HCT116 (cell line): ENCODE measurements around the gene ADAMTS6. TPM values are rescaled to one million over a fixed set of nuclear protein-coding genes. Genes with fewer than 3 reads are reported as not detected.

Source experiments
- ATAC-seq: fragments of 200-7000 bp; cut with Tn5 transposase; 2 replicates; pipeline ENCODE4 v1.9.1; 2020; ENCODE audit warnings: mild to moderate bottlenecking, moderate library complexity
- BruUV-seq: library from RNA; stranded (reverse); fragments of 400-500 nt; replicated peaks from 2 replicates; lab custom pipeline; 2021; lab: Mats Ljungman, UMichigan
- CTCF ChIA-PET: fragments of 300-600 bp; sonication (Branson Sonifier 250); formaldehyde crosslinking; loops from one replicate; lab custom pipeline; 2021; ENCODE audit warnings: antibody characterized with exemption; lab: Charles Lee
- POLR2A ChIA-PET: fragments of 300-600, 350-600 bp; sonication (Branson Sonifier 250); formaldehyde crosslinking; loops from one replicate; lab custom pipeline; 2021; ENCODE audit warnings: antibody characterized with exemption; lab: Charles Lee
- RAD21 ChIA-PET, 2 experiments: fragments of 300-600 bp; sonication (Branson Sonifier 250); formaldehyde crosslinking; loops; one replicate each; lab custom pipeline; 2023; ENCODE audit warnings: low total read pairs in 2 of 2; ENCODE audit not compliant: uncharacterized antibody in 2 of 2, unreplicated experiment in 2 of 2, low non-redundant PET in 1 of 2; lab: Charles Lee
- DNase-seq: peaks from one replicate; pipeline ENCODE4 v3.0.0-alpha.2; 2010; ENCODE audit warnings: low read depth, low spot score
- H2AFZ ChIP-seq: fragments of 200-600 bp; shearing (Covaris generic), sonication (generic); 2 replicates; pipeline ENCODE4 v1.6.1; 2017; ENCODE audit warnings: low read depth, mixed run types, mixed read lengths, antibody characterized with exemption, low read length; ENCODE audit not compliant: poor library complexity, severe bottlenecking
- H3K27ac ChIP-seq: 2 replicates; pipeline ENCODE4 v1.5.1; 2012; ENCODE audit warnings: low read depth, low read length
- H3K27me3 ChIP-seq: fragments of 200-600 bp; sonication (generic); 2 replicates; pipeline ENCODE4 v1.6.1; 2016; ENCODE audit warnings: mixed run types, low read length, mixed read lengths; ENCODE audit not compliant: insufficient read depth
- H3K36me3 ChIP-seq, 2 experiments: fragments of 200-500 bp in 1 of 2; fragments of 200-600 bp in 1 of 2; sonication (Bioruptor generic) in 1 of 2; sonication (generic) in 1 of 2; 2 replicates each; pipeline versions ENCODE4 v1.5.1 to v1.6.1; 2014 to 2016; ENCODE audit warnings: low read length in 2 of 2, inconsistent platforms in 1 of 2, mixed read lengths in 1 of 2, mixed run types in 1 of 2; ENCODE audit not compliant: insufficient read depth in 2 of 2, control insufficient read depth in 1 of 2
- H3K4me1 ChIP-seq, 2 experiments: fragments of 200-600 bp in 1 of 2; sonication (generic) in 1 of 2; 2 replicates each; pipeline versions ENCODE4 v1.5.1 to v1.6.1; 2012 to 2017; ENCODE audit warnings: low read length in 2 of 2, inconsistent platforms in 1 of 2, mild to moderate bottlenecking in 1 of 2, mixed read lengths in 1 of 2, mixed run types in 1 of 2, moderate library complexity in 1 of 2; ENCODE audit not compliant: insufficient read depth in 2 of 2, control insufficient read depth in 1 of 2
- H3K4me2 ChIP-seq: fragments of 200-600 bp; sonication (generic); 2 replicates; pipeline ENCODE4 v1.6.1; 2017; ENCODE audit warnings: mixed run types, low read length, mixed read lengths
- H3K4me3 ChIP-seq, 2 experiments: fragments of 200-600 bp in 1 of 2; sonication (generic) in 1 of 2; replicated peaks in 1 of 2; 2 replicates each; pipeline ENCODE4 v1.5.1; 2011 to 2016; ENCODE audit warnings: low read length in 2 of 2, control low read depth in 1 of 2, low read depth in 1 of 2, mild to moderate bottlenecking in 1 of 2, mixed read lengths in 1 of 2, mixed run types in 1 of 2
- H3K79me2 ChIP-seq: fragments of 200-600 bp; sonication (generic); 2 replicates; pipeline ENCODE4 v1.6.1; 2017; ENCODE audit warnings: mild to moderate bottlenecking, mixed run types, low read length, moderate library complexity, mixed read lengths; ENCODE audit not compliant: insufficient read depth
- H3K9ac ChIP-seq: fragments of 200-600 bp; sonication (generic); 2 replicates; pipeline ENCODE4 v1.6.1; 2016; ENCODE audit warnings: low read length, mixed read lengths
- H3K9me2 ChIP-seq: fragments of 200-600 bp; sonication (generic), shearing (Covaris generic); 2 replicates; pipeline ENCODE4 v1.6.1; 2017; ENCODE audit warnings: mixed run types, mild to moderate bottlenecking, moderate library complexity; ENCODE audit not compliant: insufficient read depth
- H3K9me3 ChIP-seq, 2 experiments: fragments of 200-500 bp in 1 of 2; fragments of 200-600 bp in 1 of 2; sonication (Bioruptor generic) in 1 of 2; sonication (generic) in 1 of 2; 2 replicates each; pipeline ENCODE4 v1.6.1; 2014 to 2017; ENCODE audit warnings: low read length in 2 of 2, mixed read lengths in 2 of 2, inconsistent platforms in 1 of 2, low read depth in 1 of 2, mild to moderate bottlenecking in 1 of 2, mixed run types in 1 of 2, moderate library complexity in 1 of 2; ENCODE audit not compliant: control insufficient read depth in 1 of 2, insufficient read depth in 1 of 2
- H4K20me1 ChIP-seq: fragments of 200-600 bp; sonication (generic), shearing (Covaris generic); 2 replicates; pipeline ENCODE4 v1.6.1; 2017; ENCODE audit warnings: mixed run types, mild to moderate bottlenecking, moderate library complexity; ENCODE audit not compliant: insufficient read depth
- ATF3 ChIP-seq: IDR thresholded peaks from 2 replicates; pipeline ENCODE4 v1.6.1; 2012
- CTCF ChIP-seq, 3 experiments: fragments of 200-600 bp in 1 of 3; sonication (generic) in 1 of 3; IDR thresholded peaks in 2 of 3; conservative IDR thresholded peaks in 1 of 3; 2 replicates each; pipeline ENCODE4 v1.5.1; 2012 to 2017; ENCODE audit warnings: low read depth in 2 of 3, low read length in 2 of 3, antibody characterized with exemption in 1 of 3, borderline replicate concordance in 1 of 3, control low read depth in 1 of 3, mild to moderate bottlenecking in 1 of 3, mixed read lengths in 1 of 3, mixed run types in 1 of 3, moderate library complexity in 1 of 3; ENCODE audit not compliant: insufficient read depth in 1 of 3
- EZH2phosphoT487 ChIP-seq: fragments of 200-600 bp; IDR thresholded peaks from 2 replicates; pipeline ENCODE4 v1.6.1; 2018; ENCODE audit warnings: antibody characterized with exemption, borderline replicate concordance
- FOSL1 ChIP-seq: IDR thresholded peaks from 2 replicates; pipeline ENCODE4 v1.6.1; 2012; ENCODE audit warnings: low read depth
- RAD21 ChIP-seq: IDR thresholded peaks from 2 replicates; pipeline ENCODE4 v1.6.1; 2012; ENCODE audit warnings: low read depth, mild to moderate bottlenecking
- REST ChIP-seq: IDR thresholded peaks from 2 replicates; pipeline ENCODE4 v1.6.1; 2012; ENCODE audit warnings: low read depth
- YY1 ChIP-seq: IDR thresholded peaks from 2 replicates; pipeline ENCODE4 v1.6.1; 2011; ENCODE audit warnings: low read length, low read depth, moderate library complexity, mild to moderate bottlenecking; ENCODE audit not compliant: insufficient replicate concordance; ENCODE audit errors: extremely low read depth
- ZFX ChIP-seq: fragments of 450-650 bp; IDR thresholded peaks from 2 replicates; pipeline ENCODE4 v1.6.1; 2017
- intact Hi-C: fragments of 100-400 bp; cut with micrococcal nuclease; formaldehyde crosslinking; loops from 2 replicates; pipeline ENCODE4 v1.10.0; 2022
- total RNA-seq: library from RNA; stranded (reverse); gene quantifications from one replicate; pipeline ENCODE4 v1.2.1, GENCODE V29; 2021; ENCODE audit not compliant: unreplicated experiment

ADAMTS6 gene
- total RNA-seq, 1 experiment from 2014 or later = 0.93 TPM

- Histone ChIP-seq H3K9me2 (no peaks in the 10 kb centered on the region), H4K20me1 (no peaks in the 10 kb centered on the region), H3K9ac (no peak overlapping the region), H3K27me3 (no peaks in the 10 kb centered on the region), H3K4me2 (peak overlapping the region; percentile 95), H3K79me2 (no peaks in the 10 kb centered on the region), H3K27ac (no peak overlapping the region), H3K4me1 (peaks cover 11 to 21% of the 10 kb centered on the region in 2 experiments; a peak in 3 of 4 replicates), H2AFZ (peak overlapping the region; percentile 28), H3K4me3 (peak overlapping the region in 1 of 2 experiments; percentile 60; a peak in 2 of 4 replicates), H3K36me3 (no peaks in the 10 kb centered on the region), H3K9me3 (no peaks in the 10 kb centered on the region)
- ChIA-PET POLR2A (no interaction called here), RAD21 (interaction anchor here (0.9 to 1.3 kb wide), 3 partner anchors 524 to 673 kb away, joined by 3 to 6 read pairs (median 3); no protein-coding TSS in a partner anchor), CTCF (interaction anchor here (0.6 to 4.5 kb wide), 22 partner anchors 11 to 1255 kb away, joined by 3 to 69 read pairs (median 4); no protein-coding TSS in a partner anchor)
- peak; percentile 52 for DNase-seq
- intact Hi-C loops = loop anchor here (1.0 to 10.0 kb wide), 6 partner anchors 269 to 849 kb away; no protein-coding TSS in a partner anchor
- peak; percentile 45 to 66 (median 63) for TF ChIP-seq CTCF (IDR thresholded peaks at IDR 0.05 in 2 of 3, conservative IDR thresholded peaks at IDR 0.05 in 1 of 3; ENCODE audit: borderline replicate concordance in 1 of 3, insufficient read depth in 1 of 3, low read depth in 2 of 3, low read length in 2 of 3)
- TF ChIP-seq EZH2phosphoT487 = no peak
- TF ChIP-seq FOSL1 = no peak
- no peak for TF ChIP-seq ZFX
- no peak for TF ChIP-seq YY1
- TF ChIP-seq ATF3 = no peak
- TF ChIP-seq RAD21 = peak; percentile 79
- TF ChIP-seq REST = no peak
- peak; percentile 63 for ATAC-seq
- BruUV-seq = no TSS peak
Measured at GRCh38 chr5:65483546-65484346, 2.0 kb upstream of the ADAMTS6 start.
